Neural crest cell (in vitro differentiated cells): Measurements from ENCODE around the gene SPOCK1. TPM values are rescaled to one million over a fixed set of nuclear protein-coding genes. Genes with fewer than 3 reads are reported as not detected.

Experiments used
- DNase-seq: peaks from one replicate; pipeline ENCODE4 v3.0.0; 2021; ENCODE audit warnings: low read depth, mixed read lengths, low spot score
- H3K27ac Mint-ChIP-seq: one replicate; pipeline ENCODE4 v1.8.0; 2021; ENCODE audit warnings: mild to moderate bottlenecking, mixed read lengths; ENCODE audit not compliant: unreplicated experiment
- H3K27me3 Mint-ChIP-seq: 2 replicates; pipeline ENCODE4 v1.8.0; 2021; ENCODE audit warnings: low read depth, mild to moderate bottlenecking, mixed read lengths
- H3K36me3 Mint-ChIP-seq: 2 replicates; pipeline ENCODE4 v1.8.0; 2021; ENCODE audit warnings: low read depth, mild to moderate bottlenecking, mixed read lengths
- H3K4me1 Mint-ChIP-seq: 2 replicates; pipeline ENCODE4 v1.8.0; 2021; ENCODE audit warnings: mixed read lengths
- H3K4me3 Mint-ChIP-seq: one replicate; pipeline ENCODE4 v1.8.0; 2021; ENCODE audit warnings: mild to moderate bottlenecking, mixed read lengths
- H3K9me3 Mint-ChIP-seq: 2 replicates; pipeline ENCODE4 v1.8.0; 2021; ENCODE audit warnings: mixed read lengths
- CTCF ChIP-seq: fragments of 200-600 bp; sonication (generic); conservative IDR thresholded peaks from 2 replicates; pipeline ENCODE4 v1.5.0; 2021; ENCODE audit warnings: antibody characterized with exemption, mild to moderate bottlenecking
- total RNA-seq: library from RNA; stranded (reverse); gene quantifications from 2 replicates; pipeline ENCODE4 v1.2.1, GENCODE V29; 2021

The SPOCK1 gene
- total RNA-seq, 1 donor from 2014 or later: 89.7 TPM

DNA sequence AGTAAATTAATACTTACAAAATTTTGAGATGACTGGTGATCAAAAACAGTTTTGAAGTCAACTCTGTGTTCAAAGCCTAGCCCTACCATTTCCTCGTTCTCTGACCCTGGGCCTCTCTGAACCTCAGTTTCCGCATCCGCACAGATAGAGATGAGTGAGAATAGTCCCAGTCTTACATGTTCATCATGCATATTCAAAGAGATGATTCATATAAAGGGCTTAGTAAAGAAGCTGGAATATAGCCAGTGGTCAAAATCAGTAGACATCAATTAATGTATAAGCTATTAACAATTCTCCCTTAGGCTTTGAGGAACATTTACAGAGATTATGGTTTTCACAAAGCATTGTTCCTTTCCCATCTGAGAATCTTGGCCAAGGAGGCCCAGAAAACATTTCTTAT lies 250.6 kb downstream of the SPOCK1 start:
- TF ChIP-seq CTCF: no peak
- Mint-ChIP-seq H3K9me3 (no peaks in the 10 kb centered on the region), H3K4me1 (no peaks in the 10 kb centered on the region), H3K27ac (no peak overlapping the region), H3K36me3 (no peaks in the 10 kb centered on the region), H3K4me3 (no peak overlapping the region), H3K27me3 (no peaks in the 10 kb centered on the region)
- no peak for DNase-seq

DNA sequence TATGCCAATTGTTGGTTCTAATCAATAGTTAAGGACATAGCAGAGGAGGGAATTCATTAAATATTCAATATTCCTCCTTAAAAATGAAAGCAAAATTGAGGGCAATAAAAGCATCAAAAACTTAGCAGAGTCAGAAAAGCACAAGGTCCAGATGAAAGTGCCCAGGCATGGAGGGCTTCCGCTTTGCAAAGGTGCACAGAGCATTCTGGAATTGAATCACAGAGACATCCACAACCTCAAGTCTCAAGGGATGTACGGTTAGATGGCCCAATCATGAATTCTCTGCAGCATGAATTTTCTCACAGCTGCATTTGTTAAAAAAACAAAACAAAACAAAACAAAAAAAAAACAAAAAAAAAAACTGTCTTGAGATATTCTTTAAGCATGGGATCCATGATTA lies 253.7 kb downstream of the SPOCK1 start:
- H3K27me3 Mint-ChIP-seq: no peaks in the 10 kb centered on the region
- no peak for DNase-seq
- H3K9me3 Mint-ChIP-seq: no peaks in the 10 kb centered on the region
- no peaks in the 10 kb centered on the region for H3K4me1 Mint-ChIP-seq
- TF ChIP-seq CTCF: no peak
- no peaks in the 10 kb centered on the region for H3K36me3 Mint-ChIP-seq
- H3K4me3 Mint-ChIP-seq: no peak overlapping the region
- no peak overlapping the region for H3K27ac Mint-ChIP-seq

- Mint-ChIP-seq H3K27me3 (no peaks in the 10 kb centered on the region), H3K4me1 (no peaks in the 10 kb centered on the region), H3K4me3 (no peak overlapping the region), H3K27ac (no peak overlapping the region), H3K9me3 (peaks cover 5% of the 10 kb centered on the region), H3K36me3 (no peaks in the 10 kb centered on the region)
- TF ChIP-seq CTCF: no peak
- no peak for DNase-seq
These were observed 258.8 kb downstream of the SPOCK1 start for GRCh38 chr5:137240285-137240684.

DNA sequence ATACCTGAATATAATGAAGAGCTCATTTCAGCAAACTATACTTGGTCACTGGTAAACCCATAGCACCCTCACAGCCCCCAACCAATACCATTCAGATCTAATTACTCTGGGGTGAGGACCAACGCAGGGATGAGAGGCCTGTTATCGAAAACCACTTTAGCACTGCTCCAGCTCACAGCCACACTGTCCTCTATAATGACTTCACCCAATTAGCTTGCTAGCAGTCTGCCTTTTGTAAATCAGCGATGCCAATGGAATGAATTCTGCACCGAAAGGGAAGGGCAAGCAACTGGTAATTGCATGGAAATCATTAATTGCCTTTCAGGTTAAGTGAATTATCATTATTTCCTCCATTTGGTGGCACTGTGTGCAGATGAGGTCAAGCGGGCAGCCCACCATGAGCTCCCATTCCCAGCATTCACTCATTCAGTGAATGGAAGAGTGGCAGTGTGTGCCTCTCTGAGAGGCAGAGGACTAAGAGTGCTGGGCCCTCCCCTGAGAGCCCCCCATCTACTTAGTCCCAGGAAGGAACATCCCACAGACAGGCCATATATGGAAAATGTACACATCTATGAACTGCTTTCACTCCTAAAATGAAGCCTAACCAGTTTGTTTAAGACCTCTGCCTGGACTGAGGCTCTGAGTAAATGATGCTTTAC lies 262.1 kb downstream of the SPOCK1 start:
- Mint-ChIP-seq H3K27ac (no peak overlapping the region), H3K4me1 (no peaks in the 10 kb centered on the region), H3K4me3 (no peak overlapping the region), H3K36me3 (no peaks in the 10 kb centered on the region), H3K27me3 (no peaks in the 10 kb centered on the region), H3K9me3 (peaks cover 5% of the 10 kb centered on the region)
- DNase-seq: no peak
- TF ChIP-seq CTCF: no peak

DNA sequence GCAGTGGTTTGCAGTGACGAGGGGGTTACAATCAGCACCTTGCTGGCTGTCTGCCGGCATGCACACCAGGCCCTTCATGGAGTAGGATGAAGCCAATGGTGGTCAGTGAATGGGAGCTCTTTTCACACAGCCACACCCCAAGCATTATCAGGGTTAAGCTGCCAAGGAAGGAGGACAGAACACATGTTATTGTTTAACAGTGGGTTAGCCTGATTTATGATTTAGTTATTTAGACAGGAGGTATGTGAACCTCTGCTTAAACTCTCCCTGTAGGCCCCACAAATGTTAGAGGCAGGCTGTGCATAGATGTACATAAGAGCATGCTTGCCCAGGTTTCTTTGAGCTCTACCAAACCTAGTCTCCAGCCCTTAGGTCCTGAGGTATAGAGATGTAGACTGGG lies 262.9 kb downstream of the SPOCK1 start:
- Mint-ChIP-seq H3K4me1 (no peaks in the 10 kb centered on the region), H3K4me3 (no peak overlapping the region), H3K36me3 (no peaks in the 10 kb centered on the region), H3K27ac (no peak overlapping the region), H3K9me3 (peaks cover 5% of the 10 kb centered on the region), H3K27me3 (no peaks in the 10 kb centered on the region)
- no peak for DNase-seq
- no peak for TF ChIP-seq CTCF
